GM19023 (cell line): ENCODE results near the gene CNTNAP5.

Experiments used
- ATAC-seq: cut with Tn5 transposase; IDR thresholded peaks from one replicate; pipeline ENCODE4 v1.9.1; 2021; ENCODE audit warnings: mild to moderate bottlenecking, moderate library complexity; ENCODE audit not compliant: unreplicated experiment

Gene CNTNAP5

DNA sequence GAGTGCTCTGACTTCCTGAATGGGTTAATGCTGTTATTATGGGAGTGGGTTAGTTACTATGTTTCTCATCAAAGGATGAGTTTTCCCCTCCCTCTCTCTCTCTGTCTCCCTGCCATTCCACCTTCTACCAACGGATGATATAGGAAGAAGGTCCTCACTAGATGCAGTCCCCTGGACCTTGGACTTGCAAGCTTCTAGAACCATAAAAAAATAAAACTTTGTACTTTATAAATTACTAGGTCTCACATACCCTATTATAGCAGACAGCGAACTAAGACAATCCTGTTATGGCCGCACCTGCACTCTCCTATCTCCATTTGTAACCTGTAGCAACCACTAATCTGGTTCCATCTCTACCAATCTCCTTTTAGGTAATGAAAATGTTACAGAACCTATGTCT is 564.9 kb downstream of the CNTNAP5 start:
- ATAC-seq, result no peak

- no peak for ATAC-seq
Observed at GRCh38 chr2:124602759-124603158, 577.7 kb downstream of the CNTNAP5 start.

- no peak for ATAC-seq
Observed at GRCh38 chr2:124604940-124605339, 579.9 kb downstream of the CNTNAP5 start.

GRCh38 chr2:124607679-124608078 is 582.6 kb downstream of the CNTNAP5 start:
- no peak for ATAC-seq

- ATAC-seq, result no peak
Observed at GRCh38 chr2:124609667-124610066, 584.6 kb downstream of the CNTNAP5 start.

GRCh38 chr2:124610141-124610540 is 585.1 kb downstream of the CNTNAP5 start:
- no peak for ATAC-seq

- ATAC-seq, result no peak
Observed at GRCh38 chr2:124610866-124611265, 585.8 kb downstream of the CNTNAP5 start.

DNA sequence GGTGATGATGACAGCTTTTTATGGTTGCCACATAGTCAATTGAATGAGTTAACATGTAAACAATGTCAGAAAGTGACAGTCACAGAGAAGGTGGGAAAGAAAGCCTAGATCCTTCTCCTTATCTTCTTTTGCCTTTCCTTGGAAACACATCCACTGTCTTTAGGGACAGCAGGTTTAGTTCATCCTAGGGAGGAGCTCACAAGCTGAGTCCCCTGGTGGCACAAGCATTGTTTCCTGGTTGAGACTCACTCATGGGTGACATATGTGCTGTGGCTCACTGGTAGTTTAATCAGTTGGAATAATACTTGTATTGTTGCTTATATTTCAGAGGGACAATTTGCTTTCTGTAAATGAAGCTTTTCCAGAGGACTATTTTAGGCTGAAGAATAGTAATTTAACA is 598.5 kb downstream of the CNTNAP5 start:
- no peak for ATAC-seq

- no peak for ATAC-seq
Observed at GRCh38 chr2:124625561-124625960, 600.5 kb downstream of the CNTNAP5 start.

GRCh38 chr2:124626993-124627392 is 601.9 kb downstream of the CNTNAP5 start:
- ATAC-seq, result no peak

DNA sequence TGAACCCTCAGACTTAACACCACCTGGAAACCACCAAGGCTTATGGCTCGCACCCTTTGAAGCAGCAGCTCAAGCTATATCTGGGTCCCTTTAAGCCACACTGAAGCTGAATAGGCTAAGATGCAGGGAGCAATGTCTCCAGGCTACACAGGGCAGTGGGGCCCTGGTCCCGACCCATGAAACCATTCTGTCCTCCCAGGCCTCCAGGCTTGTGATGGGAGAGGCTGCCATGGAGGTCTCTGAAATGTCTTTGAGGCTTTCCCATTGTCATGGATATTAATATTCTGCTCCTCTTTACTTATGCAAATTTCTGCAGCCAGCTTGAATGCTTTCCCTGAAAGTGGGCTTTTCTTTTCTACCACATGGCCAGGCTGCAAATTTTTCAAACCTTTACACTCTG is 608.7 kb downstream of the CNTNAP5 start:
- ATAC-seq, result no peak

DNA sequence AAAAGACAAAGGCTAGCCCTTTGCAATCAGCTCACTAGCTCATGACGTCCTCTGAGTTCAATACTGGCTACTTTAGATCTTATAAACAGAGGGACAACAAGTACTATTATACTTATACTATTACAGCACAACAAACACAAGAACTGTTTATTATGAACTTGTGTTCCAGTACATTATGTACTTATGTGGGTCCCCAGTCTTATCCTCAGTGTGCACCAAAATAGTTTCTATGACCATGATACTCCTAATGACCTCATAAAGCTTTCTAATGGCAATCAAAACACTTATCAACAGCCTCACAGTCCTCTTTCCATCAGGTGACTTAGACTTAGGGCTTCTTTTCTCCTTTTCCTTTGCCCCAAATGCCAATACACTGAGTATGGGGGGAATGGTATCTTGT is 614.4 kb downstream of the CNTNAP5 start:
- no peak for ATAC-seq

- ATAC-seq, result no peak
Observed at GRCh38 chr2:124640221-124640750, 615.2 kb downstream of the CNTNAP5 start.

- no peak for ATAC-seq
Observed at GRCh38 chr2:124646166-124646815, 621.2 kb downstream of the CNTNAP5 start.

DNA sequence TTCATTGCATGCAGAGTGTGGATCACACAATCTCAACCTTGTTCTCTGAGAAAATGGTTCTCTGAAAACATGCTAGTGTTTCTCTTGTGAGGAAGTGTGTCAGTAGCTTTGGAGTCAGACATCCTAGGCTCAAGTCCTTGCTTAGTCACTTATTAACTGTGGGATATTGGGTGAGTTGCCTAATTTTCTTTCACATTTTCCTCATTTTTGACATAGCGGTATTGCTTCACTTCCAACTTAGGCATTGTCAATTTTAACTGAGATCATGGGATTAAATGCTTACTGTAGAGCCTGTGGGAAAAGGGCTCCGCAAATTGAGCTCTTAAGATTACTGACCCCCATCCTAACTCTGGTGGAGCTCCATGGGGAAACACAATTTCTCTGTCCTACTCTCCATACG is 622.2 kb downstream of the CNTNAP5 start:
- ATAC-seq, result no peak

GRCh38 chr2:124647663-124648062 is 622.6 kb downstream of the CNTNAP5 start:
- no peak for ATAC-seq

DNA sequence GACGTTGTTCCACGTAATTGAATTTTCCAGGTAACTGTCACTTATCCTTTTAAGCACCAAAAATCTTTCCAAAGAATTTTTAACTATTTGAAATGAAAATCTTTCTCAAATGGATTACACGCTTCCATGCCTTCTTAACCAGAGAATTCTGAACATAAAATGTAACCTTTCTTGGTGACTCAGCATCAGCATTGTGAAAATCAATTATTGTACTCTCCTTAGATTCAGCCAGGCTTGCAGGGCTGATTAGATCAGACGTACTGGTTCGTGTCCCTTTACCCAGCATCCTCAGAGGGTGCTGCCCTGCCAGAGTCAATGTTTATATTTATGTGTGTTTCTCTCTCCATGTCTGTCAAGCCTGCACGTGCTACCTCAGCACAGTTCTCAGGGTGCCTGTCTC is 623.9 kb downstream of the CNTNAP5 start:
- ATAC-seq, result no peak

DNA sequence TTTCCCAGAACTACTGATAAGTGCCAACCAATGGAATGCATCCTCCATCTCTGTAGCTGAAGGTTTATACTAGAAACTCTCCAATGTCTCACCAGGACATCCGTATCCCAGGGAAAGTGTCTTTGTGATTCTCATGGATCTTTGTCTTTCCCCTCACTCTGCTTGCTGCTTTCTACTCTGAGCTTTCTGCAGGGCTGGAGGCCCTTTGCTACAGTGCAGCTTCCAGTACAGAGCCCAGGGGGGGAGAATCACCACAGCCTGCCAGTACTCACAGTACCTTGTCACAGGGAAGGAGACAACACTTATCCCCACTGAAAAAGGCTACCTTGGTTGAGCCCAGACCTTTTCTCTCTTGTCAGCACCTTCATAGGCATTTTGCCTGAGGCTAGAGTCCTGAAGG is 627.0 kb downstream of the CNTNAP5 start:
- no peak for ATAC-seq

DNA sequence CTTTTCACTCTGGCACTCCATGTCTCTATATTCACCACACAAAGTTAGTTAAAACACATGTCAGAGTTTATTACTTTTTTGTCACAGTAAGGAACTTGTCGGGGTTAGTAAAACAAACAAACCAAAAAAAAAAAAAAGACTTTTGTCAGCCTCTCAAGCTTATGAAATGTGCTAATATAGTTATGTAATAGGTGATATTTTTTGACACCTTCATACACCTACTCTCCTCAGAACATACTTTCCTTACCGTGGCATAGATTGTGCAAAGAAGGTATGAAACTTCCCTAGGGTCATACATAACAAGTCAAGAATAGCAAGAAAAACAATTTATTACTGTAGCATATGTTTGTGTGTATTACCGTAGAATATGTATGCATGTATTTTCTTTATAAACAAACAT is 633.3 kb downstream of the CNTNAP5 start:
- ATAC-seq, result no peak

GRCh38 chr2:124661558-124661957 is 636.5 kb downstream of the CNTNAP5 start:
- no peak for ATAC-seq

DNA sequence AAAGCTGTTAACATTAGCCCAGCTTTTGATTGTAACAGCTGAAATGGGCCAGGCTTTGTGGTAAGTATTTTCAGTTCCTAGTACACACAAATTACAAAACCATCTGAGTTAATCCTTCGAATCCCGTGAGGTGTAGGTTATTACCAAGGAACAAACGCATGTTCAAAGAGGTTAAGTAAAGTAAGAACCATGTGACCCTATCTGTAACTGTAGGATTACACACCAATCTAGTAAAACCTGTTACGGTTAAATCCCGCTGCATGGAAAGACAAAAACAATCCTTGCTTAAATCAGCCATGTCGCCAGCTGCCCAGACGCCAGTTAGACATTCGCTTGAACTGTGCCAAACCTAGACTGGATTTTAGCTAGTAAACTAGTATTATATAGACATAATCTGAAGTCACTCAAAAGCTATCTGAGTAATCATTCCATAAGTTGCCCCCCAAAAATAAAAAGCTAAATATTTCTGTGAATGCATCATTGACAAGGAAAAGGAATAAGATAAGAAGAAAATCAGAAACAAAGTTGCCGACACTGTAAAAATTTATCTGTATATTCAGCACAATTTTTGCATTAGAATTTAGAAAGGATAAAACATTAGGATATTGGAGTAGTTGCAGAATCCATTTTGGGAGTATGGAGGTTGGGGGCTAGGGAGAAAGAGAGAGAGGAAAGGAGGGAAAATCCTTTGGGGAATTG is 638.0 kb downstream of the CNTNAP5 start:
- no peak for ATAC-seq

DNA sequence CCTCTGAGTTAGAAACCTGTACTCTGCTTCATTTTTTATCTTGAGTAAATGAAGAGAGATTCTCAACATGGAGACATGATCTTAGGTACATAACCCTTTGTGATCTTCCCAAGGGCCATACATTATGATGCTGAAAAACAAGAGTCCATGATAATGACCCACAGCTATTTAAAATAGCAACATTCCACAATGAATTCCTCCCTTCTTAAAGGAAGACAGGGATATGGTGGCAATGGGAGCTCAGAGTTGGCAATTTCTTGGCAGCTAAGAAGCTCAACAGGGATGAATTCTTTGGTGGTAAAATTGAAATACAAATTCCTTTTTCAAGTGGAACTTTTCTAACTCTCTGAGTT is 638.5 kb downstream of the CNTNAP5 start:
- ATAC-seq, result no peak

- no peak for ATAC-seq
Observed at GRCh38 chr2:124664363-124664762, 639.3 kb downstream of the CNTNAP5 start.
